Retinal pigment epithelial cell (primary cell): ENCODE results near the gene SPATA16.
A peak's percentile ranks its signal among the peaks of the same experiment; 100 is the strongest.

Source experiments
- DNase-seq: peaks from one replicate; pipeline ENCODE4 v3.0.0-alpha.2; 2010; ENCODE audit warnings: low read depth
- H3K4me3 ChIP-seq: 2 replicates; pipeline ENCODE4 v1.5.1; 2011; ENCODE audit warnings: mild to moderate bottlenecking, low read length, control low read depth, moderate library complexity
- CTCF ChIP-seq: conservative IDR thresholded peaks from 2 replicates; pipeline ENCODE4 v1.5.1; 2011; ENCODE audit warnings: low read depth, low read length, control low read depth, inconsistent platforms

Gene SPATA16

DNA sequence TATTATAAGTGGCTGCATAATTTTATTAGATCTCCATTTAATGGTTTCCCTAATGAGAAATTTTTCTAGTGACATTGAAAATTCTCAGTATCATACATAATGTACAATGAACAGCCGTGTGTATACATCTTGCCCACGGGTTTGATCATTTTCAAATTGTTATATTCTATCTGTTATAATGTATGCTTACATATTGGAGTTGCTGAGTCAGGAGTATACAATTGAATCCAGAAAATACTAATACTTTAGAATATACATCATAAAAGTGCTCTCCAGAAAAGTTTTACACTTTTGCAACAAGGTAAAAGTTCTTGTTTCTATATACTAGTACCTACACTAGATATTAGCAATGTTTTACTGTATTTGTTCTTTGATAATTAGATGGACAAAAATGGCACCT lies 82.8 kb downstream of the SPATA16 start:
- DNase-seq = no peak
- H3K4me3 ChIP-seq = no peak overlapping the region
- TF ChIP-seq CTCF = no peak

DNA sequence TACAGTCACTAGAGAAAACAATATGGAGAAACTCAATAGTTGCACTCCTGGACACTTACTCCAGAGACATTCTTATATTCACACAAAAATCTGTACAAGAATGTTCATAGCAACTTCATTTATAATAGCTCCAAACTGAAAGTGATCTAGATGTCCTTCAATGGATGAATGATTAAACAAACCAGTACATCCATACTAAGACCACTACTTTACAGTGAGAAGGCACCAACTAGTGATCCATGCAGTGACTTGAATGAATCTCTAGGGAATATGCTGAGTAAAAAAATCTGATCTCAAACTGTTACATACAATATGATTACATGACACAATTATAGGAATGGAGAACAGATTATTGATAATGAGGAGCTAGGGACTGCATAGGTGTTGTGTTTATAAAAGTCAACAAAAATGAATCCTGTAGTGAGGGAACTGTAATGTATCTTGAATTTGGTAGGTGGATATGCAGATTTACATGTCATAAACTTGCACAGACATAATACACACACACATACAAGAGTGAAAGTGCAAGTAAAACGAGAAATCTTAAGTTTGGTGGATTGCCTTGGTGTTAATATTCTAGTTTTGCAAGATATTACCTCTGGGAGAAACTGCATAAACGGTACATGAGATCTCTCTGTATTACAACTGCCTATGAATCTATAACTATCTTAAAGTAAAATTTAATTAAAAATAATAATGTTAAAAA lies 85.7 kb downstream of the SPATA16 start:
- TF ChIP-seq CTCF = no peak
- no peak for DNase-seq
- H3K4me3 ChIP-seq = no peak overlapping the region

- H3K4me3 ChIP-seq = no peak overlapping the region
- TF ChIP-seq CTCF = no peak
- no peak for DNase-seq
Measured at GRCh38 chr3:173049360-173049759, 91.7 kb downstream of the SPATA16 start.

DNA sequence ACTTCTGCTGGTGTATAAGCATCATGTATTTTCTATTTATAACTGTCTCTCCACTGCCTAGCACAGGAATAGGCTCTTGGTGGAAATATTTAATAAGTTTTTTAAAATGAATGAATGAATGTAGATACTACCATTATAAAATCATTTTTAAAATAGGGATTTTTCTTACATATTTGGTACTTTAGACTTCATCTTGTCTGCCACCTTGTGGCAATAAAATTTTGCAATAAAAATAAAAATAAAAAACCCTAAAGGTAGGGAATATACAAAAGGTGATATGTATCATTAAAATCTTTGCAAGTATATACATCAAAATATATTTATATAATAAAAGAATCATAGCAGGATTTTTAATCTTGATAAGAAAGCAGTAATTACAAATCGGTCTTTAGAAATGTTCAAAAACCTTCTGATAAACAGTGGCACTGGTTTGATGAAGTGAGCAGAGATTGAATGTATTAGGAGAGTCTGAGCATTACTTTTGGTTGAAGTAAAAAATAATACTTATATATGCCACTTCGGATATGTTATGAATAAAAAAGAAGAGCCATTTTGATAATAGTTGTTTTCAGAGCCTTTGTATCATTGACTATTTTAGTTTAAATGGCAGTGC lies 95.2 kb downstream of the SPATA16 start:
- no peak for DNase-seq
- peak; percentile 22 for TF ChIP-seq CTCF
- H3K4me3 ChIP-seq = no peak overlapping the region

GRCh38 chr3:173044998-173045397 lies 96.0 kb downstream of the SPATA16 start:
- DNase-seq = no peak
- H3K4me3 ChIP-seq = no peak overlapping the region
- TF ChIP-seq CTCF = no peak

- no peak for TF ChIP-seq CTCF
- no peak overlapping the region for H3K4me3 ChIP-seq
- no peak for DNase-seq
Measured at GRCh38 chr3:173043757-173044156, 97.3 kb downstream of the SPATA16 start.

DNA sequence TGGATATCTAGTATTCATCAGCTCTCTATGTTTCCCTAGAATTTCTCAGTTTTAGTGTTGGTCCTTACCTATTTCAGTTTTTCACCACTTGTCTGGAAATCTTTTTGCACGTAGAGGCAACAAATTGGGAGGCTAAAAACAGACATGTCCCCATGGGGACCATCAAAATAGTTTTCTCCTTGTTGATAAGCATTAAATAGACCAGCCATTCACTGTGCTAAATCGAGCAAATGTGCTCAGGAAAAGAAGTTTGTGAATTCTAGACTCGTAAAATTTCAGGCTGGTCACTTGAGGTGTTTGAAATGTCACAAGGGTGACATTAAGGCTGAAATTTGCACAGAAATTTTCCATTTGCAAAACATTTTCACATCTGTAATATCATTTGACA lies 102.6 kb downstream of the SPATA16 start:
- no peak overlapping the region for H3K4me3 ChIP-seq
- DNase-seq = no peak
- no peak for TF ChIP-seq CTCF
